ENCODE results near the gene PJA2. TPM values are rescaled to one million over a fixed set of nuclear protein-coding genes. Genes with fewer than 3 reads are reported as not detected.

The PJA2 gene
- total and polyA plus RNA-seq, 2 donors (not counting 1 experiment from before 2014, with no cell fraction given), result 82.7 to 107 TPM

- peaks cover 5% of the 10 kb centered on the region for H3K36me3 ChIP-seq (ENCODE audit: control insufficient read depth, insufficient read depth, low read length)
- DNase-seq (ENCODE audit: low read depth in 2 of 2), result no peak
- no peak overlapping the region for H3K9ac ChIP-seq (ENCODE audit: insufficient read depth, low read length)
- H3K27me3 ChIP-seq (ENCODE audit: control insufficient read depth, insufficient read depth, low read length), result no peaks in the 10 kb centered on the region
- H2AFZ ChIP-seq (ENCODE audit: low read length), result no peak overlapping the region
- no peaks in the 10 kb centered on the region for H3K79me2 ChIP-seq (ENCODE audit: control insufficient read depth, insufficient read depth, low read length)
- H3K4me2 ChIP-seq (ENCODE audit: extremely low read depth, insufficient read depth, low read length), result no peak overlapping the region
- no peaks in the 10 kb centered on the region for H3K9me3 ChIP-seq (ENCODE audit: control insufficient read depth, insufficient read depth, low read depth, low read length)
- H3K4me3 ChIP-seq (replicated peaks in 1 of 4; ENCODE audit: control extremely low read depth in 1 of 4, insufficient read depth in 1 of 4, low read depth in 3 of 4, low read length in 4 of 4), result no peak overlapping the region
- no peak overlapping the region for H3K27ac ChIP-seq (ENCODE audit: insufficient read depth, low read length)
- TF ChIP-seq CTCF (conservative IDR thresholded peaks at IDR 0.05 in 1 of 2, IDR thresholded peaks at IDR 0.05 in 1 of 2; ENCODE audit: low read depth in 1 of 2, low read length in 2 of 2), result no peak
- TF ChIP-seq EZH2 (IDR thresholded peaks at IDR 0.05; ENCODE audit: low read length, missing control alignments), result no peak
- H3K4me1 ChIP-seq (ENCODE audit: control insufficient read depth, extremely low read depth, insufficient read depth, low read length), result no peaks in the 10 kb centered on the region
- H4K20me1 ChIP-seq (ENCODE audit: control insufficient read depth, extremely low read depth, insufficient read depth, low read length), result no peaks in the 10 kb centered on the region
Measured at GRCh38 chr5:109364977-109365376, 44.8 kb downstream of the PJA2 start.

GRCh38 chr5:109359642-109360041, 50.1 kb downstream of the PJA2 start:
- Histone ChIP-seq H3K27ac (ENCODE audit: insufficient read depth, low read length) (no peak overlapping the region), H2AFZ (ENCODE audit: low read length) (no peak overlapping the region), H3K27me3 (ENCODE audit: control insufficient read depth, insufficient read depth, low read length) (no peaks in the 10 kb centered on the region), H3K9ac (ENCODE audit: insufficient read depth, low read length) (no peak overlapping the region), H3K36me3 (ENCODE audit: control insufficient read depth, insufficient read depth, low read length) (peaks cover 5% of the 10 kb centered on the region), H3K4me2 (ENCODE audit: extremely low read depth, insufficient read depth, low read length) (no peak overlapping the region), H3K4me1 (ENCODE audit: control insufficient read depth, extremely low read depth, insufficient read depth, low read length) (no peaks in the 10 kb centered on the region), H3K9me3 (ENCODE audit: control insufficient read depth, insufficient read depth, low read depth, low read length) (no peaks in the 10 kb centered on the region), H4K20me1 (ENCODE audit: control insufficient read depth, extremely low read depth, insufficient read depth, low read length) (no peaks in the 10 kb centered on the region), H3K79me2 (ENCODE audit: control insufficient read depth, insufficient read depth, low read length) (no peaks in the 10 kb centered on the region), H3K4me3 (replicated peaks in 1 of 4; ENCODE audit: control extremely low read depth in 1 of 4, insufficient read depth in 1 of 4, low read depth in 3 of 4, low read length in 4 of 4) (no peak overlapping the region)
- TF ChIP-seq EZH2 (IDR thresholded peaks at IDR 0.05; ENCODE audit: low read length, missing control alignments) (no peak), CTCF (conservative IDR thresholded peaks at IDR 0.05 in 1 of 2, IDR thresholded peaks at IDR 0.05 in 1 of 2; ENCODE audit: low read depth in 1 of 2, low read length in 2 of 2) (no peak)
- no peak for DNase-seq (ENCODE audit: low read depth in 2 of 2)

- H3K9ac ChIP-seq (ENCODE audit: insufficient read depth, low read length), result no peak overlapping the region
- H4K20me1 ChIP-seq (ENCODE audit: control insufficient read depth, extremely low read depth, insufficient read depth, low read length), result no peaks in the 10 kb centered on the region
- H2AFZ ChIP-seq (ENCODE audit: low read length), result no peak overlapping the region
- no peak overlapping the region for H3K4me3 ChIP-seq (replicated peaks in 1 of 4; ENCODE audit: control extremely low read depth in 1 of 4, insufficient read depth in 1 of 4, low read depth in 3 of 4, low read length in 4 of 4)
- H3K4me2 ChIP-seq (ENCODE audit: extremely low read depth, insufficient read depth, low read length), result no peak overlapping the region
- H3K9me3 ChIP-seq (ENCODE audit: control insufficient read depth, insufficient read depth, low read depth, low read length), result no peaks in the 10 kb centered on the region
- TF ChIP-seq EZH2 (IDR thresholded peaks at IDR 0.05; ENCODE audit: low read length, missing control alignments) (no peak), CTCF (conservative IDR thresholded peaks at IDR 0.05 in 1 of 2, IDR thresholded peaks at IDR 0.05 in 1 of 2; ENCODE audit: low read depth in 1 of 2, low read length in 2 of 2) (no peak)
- no peak for DNase-seq (ENCODE audit: low read depth in 2 of 2)
- H3K79me2 ChIP-seq (ENCODE audit: control insufficient read depth, insufficient read depth, low read length), result no peaks in the 10 kb centered on the region
- H3K27me3 ChIP-seq (ENCODE audit: control insufficient read depth, insufficient read depth, low read length), result no peaks in the 10 kb centered on the region
- H3K4me1 ChIP-seq (ENCODE audit: control insufficient read depth, extremely low read depth, insufficient read depth, low read length), result no peaks in the 10 kb centered on the region
- H3K36me3 ChIP-seq (ENCODE audit: control insufficient read depth, insufficient read depth, low read length), result peaks cover 5% of the 10 kb centered on the region
- no peak overlapping the region for H3K27ac ChIP-seq (ENCODE audit: insufficient read depth, low read length)
Measured at GRCh38 chr5:109357807-109358206, 52.0 kb downstream of the PJA2 start.

Measured in fibroblast of lung (primary cell).